Lower leg skin (tissue), 4 donors: ENCODE results near the gene POFUT2. TPM values are rescaled to one million over a fixed set of nuclear protein-coding genes. Genes with fewer than 3 reads are reported as not detected.

Source experiments
- total RNA-seq, 4 donors: library from RNA; depleted of rRNA; stranded (reverse); fragments of >200 nt; gene quantifications; one replicate each; pipeline ENCODE4 v1.1.0, GENCODE V29; 2016

The POFUT2 gene
- total RNA-seq, 4 donors from 2014 or later = 15.0 to 22.1 (median 18.9) TPM

Other genes with a start within 250 kb of the POFUT2 start
- 10 to 100 TPM; 14.6 to 21.9 (median 16.6) TPM for gene ADARB1, start 213.3 kb downstream of the POFUT2 start, total RNA-seq
- gene COL18A1, start 117.3 kb upstream of the POFUT2 start, total RNA-seq = 100 to 1,000 TPM in 1 of 4 donors, 10 to 100 TPM in 3; 63.3 to 126 (median 85.9) TPM